DND-41 (cell line): ENCODE data around the gene IDH3G.

ENCODE experiments used
- EZH2 ChIP-seq: IDR thresholded peaks from 3 replicates; pipeline ENCODE4 v1.6.1; 2012; ENCODE audit warnings: borderline replicate concordance, low read depth, mild to moderate bottlenecking, moderate library complexity, low read length, inconsistent platforms; ENCODE audit not compliant: severe bottlenecking
- TF ChIP-seq, protein P1 (sequence below): IDR thresholded peaks from 2 replicates; pipeline ENCODE4 v1.5.1; 2012; ENCODE audit warnings: borderline replicate concordance, low read length, moderate library complexity, mild to moderate bottlenecking; ENCODE audit not compliant: poor library complexity, severe bottlenecking; ENCODE audit errors: extremely low read depth

DNA sequence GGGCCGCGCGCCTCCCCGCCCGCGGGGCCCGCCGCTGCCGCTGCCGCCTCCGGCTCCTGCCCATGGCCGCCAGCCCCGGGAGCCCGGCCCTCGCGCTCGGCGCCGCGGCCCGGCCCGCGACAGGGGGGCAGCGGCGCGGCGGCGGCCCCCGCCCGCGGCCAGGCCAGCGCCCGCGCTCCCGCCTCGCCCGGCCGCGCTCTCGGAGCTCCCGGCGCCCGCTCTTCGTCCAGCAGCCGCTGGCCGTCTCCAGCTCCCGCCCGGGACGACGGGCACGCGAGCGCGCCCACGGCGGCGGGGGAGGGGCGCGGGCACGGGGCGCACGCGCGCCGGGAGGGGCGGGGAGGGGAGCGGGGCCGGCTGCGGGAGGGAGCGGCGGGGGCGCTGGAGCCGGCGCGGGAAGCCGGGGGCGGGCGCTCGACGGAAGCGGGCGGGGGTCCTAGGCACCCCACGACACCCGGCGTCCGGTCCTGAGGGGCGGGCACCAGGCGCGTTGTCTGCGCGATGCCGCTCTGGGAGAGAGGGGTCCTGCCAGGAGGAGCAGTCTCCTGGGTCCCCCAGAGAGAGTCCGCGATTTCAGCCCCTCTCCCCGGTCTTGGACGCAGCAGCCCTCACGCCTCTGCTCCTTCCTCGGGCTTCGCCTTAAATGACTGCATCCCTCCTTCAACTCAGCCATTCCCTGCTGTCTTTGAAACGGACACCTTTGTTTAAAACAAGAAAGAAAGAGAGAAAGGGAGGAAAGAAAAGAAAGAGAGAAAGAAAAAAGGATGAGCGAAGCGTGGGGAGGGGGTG, 36.7 kb upstream of the IDH3G start:
- TF ChIP-seq, protein P1, sequence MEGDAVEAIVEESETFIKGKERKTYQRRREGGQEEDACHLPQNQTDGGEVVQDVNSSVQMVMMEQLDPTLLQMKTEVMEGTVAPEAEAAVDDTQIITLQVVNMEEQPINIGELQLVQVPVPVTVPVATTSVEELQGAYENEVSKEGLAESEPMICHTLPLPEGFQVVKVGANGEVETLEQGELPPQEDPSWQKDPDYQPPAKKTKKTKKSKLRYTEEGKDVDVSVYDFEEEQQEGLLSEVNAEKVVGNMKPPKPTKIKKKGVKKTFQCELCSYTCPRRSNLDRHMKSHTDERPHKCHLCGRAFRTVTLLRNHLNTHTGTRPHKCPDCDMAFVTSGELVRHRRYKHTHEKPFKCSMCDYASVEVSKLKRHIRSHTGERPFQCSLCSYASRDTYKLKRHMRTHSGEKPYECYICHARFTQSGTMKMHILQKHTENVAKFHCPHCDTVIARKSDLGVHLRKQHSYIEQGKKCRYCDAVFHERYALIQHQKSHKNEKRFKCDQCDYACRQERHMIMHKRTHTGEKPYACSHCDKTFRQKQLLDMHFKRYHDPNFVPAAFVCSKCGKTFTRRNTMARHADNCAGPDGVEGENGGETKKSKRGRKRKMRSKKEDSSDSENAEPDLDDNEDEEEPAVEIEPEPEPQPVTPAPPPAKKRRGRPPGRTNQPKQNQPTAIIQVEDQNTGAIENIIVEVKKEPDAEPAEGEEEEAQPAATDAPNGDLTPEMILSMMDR, result no peak
- no peak for TF ChIP-seq EZH2
